NCI-H82 treated with DMSO at 0.1 percent for 48 hours (cell line): ENCODE results near the gene ATN1.

Experiments
- DNase-seq: peaks from one replicate; lab custom pipeline; 2025; ENCODE audit not compliant: unreplicated experiment; lab: John Stamatoyannopoulos, UW

ATN1 gene

GRCh38 chr12:6943722-6944380 is 16.1 kb downstream of the ATN1 start, which contains the start of the genes C12orf57 and RNU7-1:
Gene C12orf57 (plus strand): TSS chr12:6944022. CDS start chr12:6944122, 100 bp downstream.
Gene RNU7-1 (plus strand): TSS chr12:6943816.
- peak; percentile 96 for DNase-seq

DNA sequence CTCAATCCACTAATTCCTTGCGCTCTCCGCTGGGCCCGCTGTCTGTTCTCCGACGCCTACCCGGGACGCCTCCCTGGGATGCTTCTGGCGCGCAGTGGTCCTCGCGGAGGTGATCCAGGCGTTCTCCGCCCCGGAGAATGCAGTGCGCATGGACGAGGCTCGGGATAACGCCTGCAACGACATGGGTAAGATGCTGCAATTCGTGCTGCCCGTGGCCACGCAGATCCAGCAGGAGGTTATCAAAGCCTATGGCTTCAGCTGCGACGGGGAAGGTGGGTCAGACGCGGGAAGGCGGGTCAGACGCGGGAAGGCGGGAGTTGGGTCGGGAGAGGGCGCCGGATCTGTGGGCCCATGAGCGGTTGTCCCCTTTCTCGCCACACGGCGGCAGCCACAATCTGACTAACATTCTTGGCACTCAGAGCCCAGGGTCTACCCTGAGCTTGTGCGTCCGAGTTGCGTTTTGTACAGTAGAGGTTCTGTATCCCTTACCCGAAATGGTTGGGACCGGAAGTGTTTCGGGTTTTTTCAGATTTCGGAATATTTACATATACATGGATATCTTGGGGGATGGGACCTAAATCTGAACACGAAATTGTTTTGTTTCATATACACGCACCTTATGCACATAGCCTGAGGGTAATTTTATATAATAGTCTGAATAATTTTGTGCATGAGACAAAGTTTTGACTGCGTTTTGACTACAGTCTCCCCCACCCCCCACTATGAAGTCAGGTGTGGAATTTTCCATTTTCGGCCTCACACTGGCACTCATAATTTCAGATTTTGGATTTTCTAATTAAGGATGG is 16.8 kb downstream of the ATN1 start:
- peak; percentile 88 for DNase-seq

- DNase-seq: no peak
These were observed 17.9 kb downstream of the ATN1 start for GRCh38 chr12:6945613-6946012.

DNA sequence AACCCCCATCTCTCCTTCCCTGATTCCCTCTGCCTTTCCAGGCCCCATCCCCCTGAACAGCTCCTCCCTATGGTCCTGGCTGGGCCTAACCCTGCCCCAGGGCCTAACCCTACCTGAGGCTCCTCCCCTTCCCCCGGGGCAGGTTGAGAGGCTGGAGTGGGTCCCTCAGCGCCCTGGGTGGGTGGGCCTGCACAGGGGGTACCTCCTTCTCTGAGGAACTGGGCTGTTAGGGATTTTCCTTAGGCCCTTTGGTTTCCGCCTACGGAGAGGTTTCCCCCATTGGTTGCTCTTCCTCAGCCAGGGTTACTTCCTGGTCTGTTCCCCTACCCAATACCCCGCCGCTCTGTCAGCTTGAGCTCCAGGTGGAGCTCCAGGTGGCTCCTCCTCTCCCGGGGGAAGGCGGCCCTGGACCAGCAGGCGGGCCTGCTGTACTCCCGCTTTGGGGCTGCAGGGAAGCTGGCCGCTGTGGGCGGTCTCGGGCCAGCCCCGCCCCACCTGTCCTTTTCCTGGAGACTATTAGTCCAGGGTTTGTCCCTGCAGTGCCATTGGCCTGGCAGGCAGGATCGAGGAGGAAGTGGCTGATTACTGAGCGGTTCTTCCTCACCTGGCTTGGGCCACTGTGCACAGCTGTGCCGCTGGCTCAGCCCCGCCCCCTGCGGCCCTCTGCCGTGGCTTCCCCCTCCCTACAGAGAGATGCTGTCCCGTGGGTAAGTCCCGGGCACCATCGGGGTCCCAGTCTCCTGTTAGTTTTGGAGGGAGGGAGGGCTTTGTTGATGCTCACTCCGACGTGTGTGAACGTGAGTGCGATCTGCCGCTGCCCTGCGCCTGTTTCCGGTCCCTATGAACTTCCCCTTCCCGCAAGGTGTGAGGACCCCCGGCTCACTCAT is 18.5 kb downstream of the ATN1 start:
- DNase-seq: peak; percentile 89

- DNase-seq: no peak
These were observed 19.2 kb downstream of the ATN1 start for GRCh38 chr12:6946920-6947374.

GRCh38 chr12:6947615-6948014 is 19.9 kb downstream of the ATN1 start:
- DNase-seq: no peak

DNA sequence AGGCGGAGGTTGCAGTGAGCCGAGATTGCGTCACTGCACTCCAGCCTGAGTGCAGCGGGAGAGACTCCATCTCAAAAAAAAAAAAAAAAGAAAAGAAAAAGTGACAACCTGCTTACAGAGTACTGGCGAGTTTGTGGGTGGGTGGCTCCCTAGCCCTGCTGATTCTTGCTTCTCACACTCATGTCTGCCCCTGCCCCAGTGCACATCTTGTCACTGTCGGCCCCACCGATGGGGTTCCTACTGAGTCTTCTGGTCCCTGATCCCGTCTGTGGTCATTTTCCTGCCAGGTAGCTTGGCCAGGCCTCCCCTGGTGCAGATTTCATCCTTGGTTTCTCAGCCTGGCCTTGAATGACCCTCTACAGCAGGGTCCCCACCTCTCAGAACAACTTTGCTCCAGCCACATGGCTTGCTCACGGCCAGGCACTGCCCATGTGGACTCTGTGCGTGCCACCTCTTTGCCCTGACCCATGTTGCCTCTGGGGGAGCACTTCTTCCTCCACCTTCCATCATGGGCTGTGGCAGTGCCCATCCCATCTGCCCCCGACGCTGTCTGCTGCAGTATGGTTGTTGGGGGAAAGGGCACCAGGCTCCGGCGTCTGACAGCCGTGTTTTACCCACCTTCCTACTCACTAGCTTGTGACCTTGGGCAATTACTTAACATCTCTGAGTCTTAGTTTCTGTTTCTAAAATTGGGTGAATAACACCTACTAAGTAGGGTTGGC is 21.3 kb downstream of the ATN1 start:
- DNase-seq: no peak

GRCh38 chr12:6950401-6950801 is 22.6 kb downstream of the ATN1 start:
- no peak for DNase-seq

- DNase-seq: no peak
These were observed 23.2 kb downstream of the ATN1 start, which contains the start of gene PTPN6 for GRCh38 chr12:6950811-6951540. Gene PTPN6 (plus strand): TSS chr12:6951356. CDS start chr12:6951513, 157 bp downstream.

- no peak for DNase-seq
These were observed 23.9 kb downstream of the ATN1 start for GRCh38 chr12:6951551-6952120.

- no peak for DNase-seq
These were observed 24.5 kb downstream of the ATN1 start for GRCh38 chr12:6952121-6952862.

DNA sequence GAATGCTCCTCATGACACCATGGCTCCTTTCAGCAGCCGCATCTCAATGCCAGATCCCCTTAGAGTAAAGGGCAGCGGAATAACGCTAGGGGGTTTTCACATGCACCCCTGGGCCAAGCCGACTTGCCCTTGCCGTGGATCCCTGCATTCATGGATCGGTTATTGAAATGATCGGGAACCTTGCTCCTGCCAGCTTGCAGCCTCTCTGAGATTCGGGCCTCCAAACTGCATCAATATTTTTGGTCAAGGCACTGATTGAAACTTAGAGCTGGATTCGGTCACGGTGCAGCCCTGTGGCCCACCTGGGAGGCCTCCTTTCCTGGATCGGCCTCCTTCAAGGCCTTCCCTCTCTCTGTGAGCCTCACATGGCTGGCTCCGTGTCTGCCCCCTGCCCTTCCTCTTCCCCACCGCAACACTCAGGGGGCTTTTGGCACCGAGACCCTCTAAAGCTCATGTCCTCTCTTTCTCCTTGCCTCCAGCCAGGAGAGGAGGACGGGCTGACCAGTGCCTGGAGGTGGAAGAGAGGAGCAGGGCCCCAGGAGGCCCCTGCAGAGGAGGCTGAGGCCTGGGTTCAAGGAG is 25.2 kb downstream of the ATN1 start:
- DNase-seq: no peak

DNA sequence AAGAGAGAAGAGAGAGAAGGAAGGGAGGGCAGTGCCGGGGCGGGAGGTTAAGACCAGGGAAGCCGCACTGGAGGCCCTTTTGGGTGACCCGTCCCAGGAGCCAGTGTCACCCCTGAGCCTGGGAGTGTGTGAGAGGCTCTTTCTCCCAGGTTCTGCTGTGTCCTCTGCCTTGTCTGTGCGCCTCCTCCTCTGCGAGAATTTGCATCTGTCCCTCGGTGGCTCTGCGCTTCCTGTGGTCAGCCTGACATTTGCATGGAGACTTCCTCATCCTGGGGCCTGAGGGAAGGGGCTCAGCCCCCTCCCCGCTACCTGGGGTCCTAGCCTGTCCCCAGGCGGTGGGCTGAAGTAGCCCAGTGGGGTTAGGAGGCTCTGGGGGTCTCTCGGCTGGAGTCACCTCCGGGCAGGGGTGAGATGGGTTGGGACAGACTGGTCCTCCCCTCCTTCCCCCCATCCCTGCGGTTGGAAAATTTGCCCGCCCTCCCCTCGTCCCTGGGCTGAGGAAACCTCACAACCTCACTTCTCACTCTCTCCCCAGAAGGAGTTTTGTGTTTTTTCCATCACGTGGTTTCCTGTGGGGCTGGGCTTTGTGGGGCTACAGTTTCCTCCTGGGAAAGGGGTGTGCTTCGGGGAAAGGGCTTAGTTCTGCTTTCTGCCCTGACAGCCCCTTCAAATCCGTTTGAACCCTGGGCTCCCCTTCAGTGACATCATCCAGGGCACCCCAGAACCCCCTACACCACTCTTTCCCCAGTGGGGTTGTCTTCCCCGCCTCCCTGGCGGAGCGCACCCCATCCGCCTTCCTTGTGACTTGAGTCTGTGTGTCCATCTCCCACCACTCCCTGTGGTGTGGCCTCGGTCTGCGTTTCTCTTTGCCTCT is 25.9 kb downstream of the ATN1 start:
- DNase-seq: no peak

- no peak for DNase-seq
These were observed 26.8 kb downstream of the ATN1 start for GRCh38 chr12:6954316-6955107.

GRCh38 chr12:6955108-6956020 is 27.6 kb downstream of the ATN1 start:
- no peak for DNase-seq
